Stimulated activated effector memory CD8-positive, alpha-beta T cell treated with anti-CD3 and anti-CD28 coated beads, Interleukin-12 subunit alpha, Interleukin-12 subunit beta, amount 100 ng/mL, for 72 hours (primary cell): Measurements from ENCODE around the gene OVCH1.

Experiments
- ATAC-seq: fragments of 150-1000 bp; cut with Tn5 transposase; 2 replicates; pipeline ENCODE4 v1.10.0; 2021
- DNase-seq, 2 donors: peaks; one replicate each; pipeline ENCODE4 v3.0.0; 2021 to 2022; ENCODE audit warnings: low spot score in 2 of 2
- H3K27ac Mint-ChIP-seq: one replicate; pipeline ENCODE4 v1.8.0; 2022; ENCODE audit warnings: mild to moderate bottlenecking, mixed read lengths
- H3K36me3 Mint-ChIP-seq: one replicate; pipeline ENCODE4 v1.8.0; 2022; ENCODE audit warnings: mild to moderate bottlenecking, mixed read lengths
- H3K4me1 Mint-ChIP-seq: one replicate; pipeline ENCODE4 v1.8.0; 2022; ENCODE audit warnings: mixed read lengths
- H3K4me3 Mint-ChIP-seq: one replicate; pipeline ENCODE4 v1.8.0; 2022; ENCODE audit warnings: mild to moderate bottlenecking, mixed read lengths
- H3K9me3 Mint-ChIP-seq: one replicate; pipeline ENCODE4 v1.8.0; 2022; ENCODE audit warnings: mixed read lengths

OVCH1 gene, protein sequence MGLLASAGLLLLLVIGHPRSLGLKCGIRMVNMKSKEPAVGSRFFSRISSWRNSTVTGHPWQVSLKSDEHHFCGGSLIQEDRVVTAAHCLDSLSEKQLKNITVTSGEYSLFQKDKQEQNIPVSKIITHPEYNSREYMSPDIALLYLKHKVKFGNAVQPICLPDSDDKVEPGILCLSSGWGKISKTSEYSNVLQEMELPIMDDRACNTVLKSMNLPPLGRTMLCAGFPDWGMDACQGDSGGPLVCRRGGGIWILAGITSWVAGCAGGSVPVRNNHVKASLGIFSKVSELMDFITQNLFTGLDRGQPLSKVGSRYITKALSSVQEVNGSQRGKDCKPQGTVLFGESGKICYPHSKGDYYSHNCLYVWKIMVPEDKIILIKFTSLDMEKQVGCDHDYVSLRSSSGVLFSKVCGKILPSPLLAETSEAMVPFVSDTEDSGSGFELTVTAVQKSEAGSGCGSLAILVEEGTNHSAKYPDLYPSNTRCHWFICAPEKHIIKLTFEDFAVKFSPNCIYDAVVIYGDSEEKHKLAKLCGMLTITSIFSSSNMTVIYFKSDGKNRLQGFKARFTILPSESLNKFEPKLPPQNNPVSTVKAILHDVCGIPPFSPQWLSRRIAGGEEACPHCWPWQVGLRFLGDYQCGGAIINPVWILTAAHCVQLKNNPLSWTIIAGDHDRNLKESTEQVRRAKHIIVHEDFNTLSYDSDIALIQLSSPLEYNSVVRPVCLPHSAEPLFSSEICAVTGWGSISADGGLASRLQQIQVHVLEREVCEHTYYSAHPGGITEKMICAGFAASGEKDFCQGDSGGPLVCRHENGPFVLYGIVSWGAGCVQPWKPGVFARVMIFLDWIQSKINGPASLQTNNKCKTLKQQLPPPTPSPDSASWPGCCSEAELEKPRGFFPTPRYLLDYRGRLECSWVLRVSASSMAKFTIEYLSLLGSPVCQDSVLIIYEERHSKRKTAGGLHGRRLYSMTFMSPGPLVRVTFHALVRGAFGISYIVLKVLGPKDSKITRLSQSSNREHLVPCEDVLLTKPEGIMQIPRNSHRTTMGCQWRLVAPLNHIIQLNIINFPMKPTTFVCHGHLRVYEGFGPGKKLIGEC

GRCh38 chr12:29497588-29497987, at the start of gene OVCH1:
TSS of gene OVCH1 (minus strand) at chr12:29497686. CDS start at chr12:29497686, 0 bp downstream.
- ATAC-seq (no peak), DNase-seq (no peak)
- Mint-ChIP-seq H3K9me3 (no peaks in the 10 kb centered on the region), H3K27ac (no peak within 1 kb of the TSS), H3K4me1 (no peaks in the 10 kb centered on the region), H3K36me3 (no peaks in the 10 kb centered on the region), H3K4me3 (no peak within 1 kb of the TSS)

DNA sequence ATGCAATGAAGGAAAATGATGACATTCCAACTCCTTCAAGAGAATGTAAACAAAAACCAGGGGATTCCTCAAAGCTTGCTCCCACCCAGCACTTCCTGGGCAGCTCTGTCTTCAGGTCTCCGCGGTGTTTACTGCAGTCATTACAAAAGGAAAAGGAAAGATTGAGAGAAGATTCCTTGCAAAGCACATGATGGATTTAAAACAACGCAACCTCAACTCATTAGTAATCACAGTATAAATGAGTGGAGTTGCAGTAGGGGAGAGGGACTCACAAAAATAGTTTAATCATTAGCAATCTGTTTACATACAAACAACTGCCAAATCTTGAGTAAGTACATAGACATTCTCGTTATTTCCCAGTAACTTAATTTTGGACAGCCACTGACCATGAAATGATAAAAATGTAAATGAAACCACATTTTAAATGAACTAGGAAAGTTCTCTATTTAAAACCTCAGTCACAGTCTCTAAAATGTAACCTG, 49.7 kb upstream of the OVCH1 start:
- Mint-ChIP-seq H3K27ac (no peak overlapping the region), H3K4me1 (no peaks in the 10 kb centered on the region)

DNA sequence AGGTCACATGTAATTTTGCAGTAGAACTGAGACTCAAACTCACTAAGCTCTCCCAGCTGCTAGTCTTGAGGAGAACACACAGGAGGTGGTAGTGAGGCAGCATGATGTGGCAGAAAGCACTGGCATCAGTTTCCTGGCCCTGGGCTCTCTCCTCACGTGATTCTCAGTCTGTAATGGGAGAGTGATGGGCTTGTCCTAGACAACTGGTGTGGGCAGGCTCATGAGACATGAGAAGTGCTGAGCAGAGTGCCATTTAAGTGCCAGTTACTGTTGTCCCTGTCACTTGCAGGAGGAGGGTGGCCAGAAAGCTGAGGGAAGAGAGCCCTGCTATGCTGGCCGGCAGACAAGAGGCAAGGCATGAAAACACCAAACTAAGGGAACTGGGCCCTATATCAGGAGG, 48.5 kb upstream of the OVCH1 start:
- no peaks in the 10 kb centered on the region for H3K4me1 Mint-ChIP-seq
- H3K9me3 Mint-ChIP-seq: no peaks in the 10 kb centered on the region
- ATAC-seq (peak; percentile 31), DNase-seq (no peak)
- no peak overlapping the region for H3K4me3 Mint-ChIP-seq
- no peak overlapping the region for H3K27ac Mint-ChIP-seq
- H3K36me3 Mint-ChIP-seq: no peaks in the 10 kb centered on the region

More for the DNA sequence above, 49.7 kb upstream of the OVCH1 start:
- no peak for DNase-seq
- ATAC-seq: no peak
- H3K9me3 Mint-ChIP-seq: no peaks in the 10 kb centered on the region
- no peak overlapping the region for H3K4me3 Mint-ChIP-seq
- H3K36me3 Mint-ChIP-seq: no peaks in the 10 kb centered on the region

DNA sequence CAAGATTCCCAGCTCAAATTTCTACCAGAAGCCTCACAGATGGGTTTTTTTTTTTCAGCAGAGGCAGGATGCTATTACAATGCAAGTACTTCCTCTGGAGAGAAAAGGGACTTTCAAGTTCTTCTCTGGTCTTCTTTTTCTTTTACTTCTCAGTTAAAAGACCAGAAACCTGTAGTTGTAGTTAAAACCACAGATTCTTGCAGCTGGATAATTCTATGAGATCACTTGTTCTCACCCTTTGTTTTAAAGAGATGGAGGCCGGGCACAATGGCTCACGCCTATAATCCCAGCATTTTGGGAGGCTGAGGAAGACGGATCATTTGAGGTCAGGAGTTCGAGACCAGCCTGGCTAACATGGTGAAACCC, 47.6 kb upstream of the OVCH1 start:
- DNase-seq (no peak), ATAC-seq (no peak)
- no peaks in the 10 kb centered on the region for H3K4me1 Mint-ChIP-seq
- no peak overlapping the region for H3K4me3 Mint-ChIP-seq
- no peaks in the 10 kb centered on the region for H3K36me3 Mint-ChIP-seq
- H3K9me3 Mint-ChIP-seq: no peaks in the 10 kb centered on the region
- no peak overlapping the region for H3K27ac Mint-ChIP-seq

- H3K27ac Mint-ChIP-seq: no peak overlapping the region
- H3K4me1 Mint-ChIP-seq: no peaks in the 10 kb centered on the region
- ATAC-seq (no peak), DNase-seq (no peak)
- no peaks in the 10 kb centered on the region for H3K9me3 Mint-ChIP-seq
- no peak overlapping the region for H3K4me3 Mint-ChIP-seq
- no peaks in the 10 kb centered on the region for H3K36me3 Mint-ChIP-seq
These were observed 47.1 kb upstream of the OVCH1 start for GRCh38 chr12:29544428-29545101.

DNA sequence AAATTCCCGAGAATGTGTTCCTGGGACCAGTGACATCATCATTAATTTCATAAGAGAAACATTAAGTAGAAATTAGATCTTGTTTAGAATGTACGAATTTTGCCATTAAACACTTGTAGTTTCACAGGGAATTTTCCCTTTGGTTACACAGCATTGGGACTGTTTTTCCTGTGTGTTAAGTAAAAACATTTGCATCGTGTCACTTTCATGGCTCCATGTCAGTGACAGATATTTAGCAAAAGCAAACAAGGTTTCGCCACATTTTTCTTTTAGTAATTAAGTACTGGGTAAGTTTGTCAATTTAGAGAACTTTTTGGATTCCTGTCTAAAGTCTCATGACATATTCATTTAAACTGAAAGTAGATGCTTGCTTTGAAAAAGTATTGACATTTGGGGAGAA, 45.5 kb upstream of the OVCH1 start:
- H3K27ac Mint-ChIP-seq: no peak overlapping the region
- ATAC-seq (no peak), DNase-seq (no peak)
- H3K36me3 Mint-ChIP-seq: no peaks in the 10 kb centered on the region
- no peaks in the 10 kb centered on the region for H3K9me3 Mint-ChIP-seq
- H3K4me3 Mint-ChIP-seq: no peak overlapping the region
- no peaks in the 10 kb centered on the region for H3K4me1 Mint-ChIP-seq

- no peaks in the 10 kb centered on the region for H3K9me3 Mint-ChIP-seq
- H3K4me3 Mint-ChIP-seq: no peak overlapping the region
- DNase-seq (no peak), ATAC-seq (no peak)
- no peaks in the 10 kb centered on the region for H3K36me3 Mint-ChIP-seq
- no peaks in the 10 kb centered on the region for H3K4me1 Mint-ChIP-seq
- no peak overlapping the region for H3K27ac Mint-ChIP-seq
These were observed 39.8 kb upstream of the OVCH1 start for GRCh38 chr12:29537298-29537697.

DNA sequence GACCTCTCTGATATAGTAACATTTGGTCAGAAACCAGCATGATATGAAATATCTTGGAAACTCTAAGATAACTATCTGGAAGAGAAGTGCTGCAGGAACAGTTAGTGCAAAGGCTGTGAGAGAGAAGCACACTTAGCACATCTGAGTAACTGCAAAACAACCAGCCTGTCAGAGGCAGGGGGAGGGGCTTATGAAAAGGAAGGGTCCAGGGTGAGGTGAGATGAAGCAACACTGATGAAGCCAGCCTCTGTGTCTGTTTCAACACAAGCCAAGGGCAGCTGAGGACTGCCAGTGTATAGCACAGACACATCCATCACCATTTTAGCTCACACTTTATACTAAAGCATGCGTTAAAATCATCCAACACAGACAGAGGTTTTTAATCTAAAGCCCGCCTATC, 37.4 kb upstream of the OVCH1 start:
- Mint-ChIP-seq H3K9me3 (no peaks in the 10 kb centered on the region), H3K4me1 (no peaks in the 10 kb centered on the region), H3K27ac (no peak overlapping the region), H3K36me3 (no peaks in the 10 kb centered on the region), H3K4me3 (no peak overlapping the region)
- DNase-seq: no peak
- no peak for ATAC-seq

GRCh38 chr12:29533815-29534489, 36.5 kb upstream of the OVCH1 start:
- no peak for DNase-seq
- H3K27ac Mint-ChIP-seq: no peak overlapping the region

DNA sequence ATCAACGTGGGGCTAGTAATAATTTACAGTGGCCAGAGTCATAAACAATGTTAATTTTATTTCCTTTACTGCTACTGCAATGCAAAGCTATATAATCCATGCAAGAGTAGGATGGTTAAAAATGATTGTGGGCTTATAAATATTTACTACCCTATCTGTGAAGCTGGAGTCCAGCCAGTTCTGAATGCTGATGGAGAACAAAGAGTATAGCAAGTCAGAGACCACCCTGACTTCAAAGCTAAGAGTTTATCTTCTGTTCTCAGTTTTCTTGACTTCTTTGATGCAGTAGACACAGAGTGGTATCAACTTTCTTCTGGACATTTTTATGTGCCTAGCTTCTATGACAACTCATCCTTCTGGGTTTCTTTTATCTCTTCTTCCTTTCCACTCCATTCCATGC, 34.0 kb upstream of the OVCH1 start:
- no peaks in the 10 kb centered on the region for H3K9me3 Mint-ChIP-seq
- H3K4me3 Mint-ChIP-seq: no peak overlapping the region
- no peak overlapping the region for H3K27ac Mint-ChIP-seq

More at GRCh38 chr12:29533815-29534489, 36.5 kb upstream of the OVCH1 start:
- Mint-ChIP-seq H3K4me3 (no peak overlapping the region), H3K36me3 (no peaks in the 10 kb centered on the region), H3K4me1 (no peaks in the 10 kb centered on the region), H3K9me3 (no peaks in the 10 kb centered on the region)
- ATAC-seq: no peak

DNA sequence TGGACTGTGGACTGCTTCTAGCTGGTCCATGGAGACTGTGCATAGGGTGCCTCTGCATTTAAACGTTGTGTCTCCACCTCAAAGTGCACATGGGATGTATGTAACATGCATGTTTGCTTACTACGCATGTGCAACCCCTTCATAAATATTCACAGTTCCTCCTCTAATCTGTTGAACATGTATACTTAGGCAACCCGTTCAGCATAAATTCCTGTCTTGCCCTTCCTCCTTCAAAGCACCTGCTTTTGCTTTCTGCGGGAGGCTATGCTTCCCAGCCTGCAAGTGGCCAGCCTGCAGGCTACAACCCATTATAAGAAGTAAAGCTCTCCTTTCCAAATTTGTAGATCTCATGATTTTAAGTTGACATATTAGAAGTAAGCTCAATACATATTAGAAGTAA, 33.0 kb upstream of the OVCH1 start:
- H3K27ac Mint-ChIP-seq: no peak overlapping the region
- H3K4me3 Mint-ChIP-seq: no peak overlapping the region
- no peak for ATAC-seq
- H3K4me1 Mint-ChIP-seq: no peaks in the 10 kb centered on the region
- DNase-seq: no peak
- no peaks in the 10 kb centered on the region for H3K9me3 Mint-ChIP-seq
- no peaks in the 10 kb centered on the region for H3K36me3 Mint-ChIP-seq

More for the DNA sequence above, 34.0 kb upstream of the OVCH1 start:
- H3K36me3 Mint-ChIP-seq: no peaks in the 10 kb centered on the region
- no peak for ATAC-seq
- H3K4me1 Mint-ChIP-seq: no peaks in the 10 kb centered on the region
- DNase-seq: no peak

DNA sequence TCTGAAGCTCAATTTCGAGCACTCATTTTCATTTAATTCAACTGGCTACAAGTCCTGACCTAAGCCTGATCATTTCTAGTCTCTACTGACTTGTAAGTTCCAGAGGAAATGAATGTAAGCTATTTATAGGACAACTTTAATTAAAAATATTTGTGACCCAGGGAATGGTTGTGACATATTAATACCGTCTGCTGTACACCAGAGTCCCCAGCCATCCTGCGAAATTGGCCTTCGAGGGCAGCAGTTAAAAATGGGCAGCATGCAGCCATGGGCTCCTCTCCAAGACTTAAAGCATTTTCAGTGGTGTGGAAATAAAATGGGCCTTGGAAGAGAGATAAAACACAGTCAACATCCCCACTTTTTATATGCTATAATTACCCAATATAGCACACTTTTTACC, 30.7 kb upstream of the OVCH1 start:
- Mint-ChIP-seq H3K27ac (no peak overlapping the region), H3K36me3 (no peaks in the 10 kb centered on the region), H3K9me3 (no peaks in the 10 kb centered on the region), H3K4me1 (no peaks in the 10 kb centered on the region), H3K4me3 (no peak overlapping the region)
- ATAC-seq: no peak
- DNase-seq: no peak

DNA sequence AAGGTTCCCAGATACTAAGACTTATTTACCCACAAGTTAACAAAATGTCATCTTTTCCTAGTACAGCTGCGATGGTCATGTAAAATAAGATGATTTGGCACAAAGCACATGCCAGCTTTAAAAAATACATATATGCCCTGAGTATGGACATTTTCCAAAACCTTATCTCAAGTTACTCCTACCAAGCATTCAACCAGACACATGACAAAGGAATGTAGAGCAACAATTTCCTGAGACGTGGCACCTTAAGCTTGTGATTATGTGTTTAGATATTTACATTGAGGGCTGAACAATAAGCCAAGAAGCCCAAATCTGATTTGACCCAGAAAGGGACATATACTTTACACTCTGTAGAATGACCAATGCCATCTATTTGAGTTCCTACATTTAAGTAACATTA, 24.5 kb upstream of the OVCH1 start:
- Mint-ChIP-seq H3K4me1 (no peaks in the 10 kb centered on the region), H3K4me3 (no peak overlapping the region), H3K27ac (no peak overlapping the region), H3K9me3 (no peaks in the 10 kb centered on the region), H3K36me3 (no peaks in the 10 kb centered on the region)
- ATAC-seq (no peak), DNase-seq (no peak)

- Mint-ChIP-seq H3K4me3 (no peak overlapping the region), H3K27ac (no peak overlapping the region), H3K36me3 (no peaks in the 10 kb centered on the region), H3K9me3 (no peaks in the 10 kb centered on the region), H3K4me1 (no peaks in the 10 kb centered on the region)
- ATAC-seq (no peak), DNase-seq (no peak)
These were observed 22.2 kb upstream of the OVCH1 start for GRCh38 chr12:29519585-29520182.
